SU-DHL-6 (cell line): Measurements from ENCODE around the gene FAM120A.

Experiments
- H2AFZ ChIP-seq: fragments of 200-600 bp; sonication (generic); 2 replicates; pipeline ENCODE4 v1.6.1; 2014; ENCODE audit warnings: low read depth, mild to moderate bottlenecking, moderate library complexity, mixed read lengths, antibody characterized with exemption, low read length; ENCODE audit not compliant: severe bottlenecking
- H3F3A ChIP-seq: fragments of 200-600 bp; shearing (Covaris generic); 2 replicates; pipeline ENCODE4 v1.6.0; 2016; ENCODE audit warnings: antibody characterized with exemption, mild to moderate bottlenecking; ENCODE audit not compliant: insufficient read depth
- H3K27ac ChIP-seq: fragments of 200-600 bp; sonication (generic); 2 replicates; pipeline ENCODE4 v1.5.1; 2016; ENCODE audit warnings: low read depth, mild to moderate bottlenecking, low read length, moderate library complexity, mixed read lengths
- H3K27me3 ChIP-seq: fragments of 200-600 bp; sonication (generic), shearing (Covaris generic); 2 replicates; pipeline ENCODE4 v1.6.0; 2014; ENCODE audit warnings: mild to moderate bottlenecking, low read length
- H3K36me3 ChIP-seq: fragments of 200-600 bp; sonication (generic); 2 replicates; pipeline ENCODE4 v1.6.1; 2014; ENCODE audit warnings: mild to moderate bottlenecking, low read length, mixed read lengths
- H3K4me2 ChIP-seq: fragments of 300-600, 200-600 bp; shearing (Covaris generic), sonication (generic); 2 replicates; pipeline ENCODE4 v1.6.0; 2014; ENCODE audit warnings: low read length, low read depth, mild to moderate bottlenecking; ENCODE audit not compliant: poor library complexity, severe bottlenecking
- H3K4me3 ChIP-seq: fragments of 200-600 bp; sonication (generic); 2 replicates; pipeline ENCODE4 v1.5.1; 2014; ENCODE audit warnings: antibody characterized with exemption, low read length, mild to moderate bottlenecking, mixed read lengths; ENCODE audit not compliant: insufficient read depth, poor library complexity, severe bottlenecking
- H3K79me2 ChIP-seq: fragments of 200-600 bp; sonication (generic); 2 replicates; pipeline ENCODE4 v1.6.1; 2014; ENCODE audit warnings: mild to moderate bottlenecking, low read length, moderate library complexity; ENCODE audit not compliant: insufficient read depth
- H3K9ac ChIP-seq: fragments of 200-600 bp; sonication (generic); 2 replicates; pipeline ENCODE4 v1.7.0; 2014; ENCODE audit warnings: mild to moderate bottlenecking, low read length
- H3K9me2 ChIP-seq: fragments of 200-600 bp; sonication (generic); replicated peaks from 2 replicates; pipeline ENCODE4 v1.6.1; 2014; ENCODE audit warnings: low read length; ENCODE audit not compliant: insufficient read depth
- H3K9me3 ChIP-seq: fragments of 200-600 bp; sonication (generic); 2 replicates; pipeline ENCODE4 v1.6.1; 2014; ENCODE audit warnings: low read length, mixed read lengths; ENCODE audit not compliant: insufficient read depth
- H4K20me1 ChIP-seq: fragments of 200-600 bp; sonication (generic); 2 replicates; pipeline ENCODE4 v1.6.1; 2014; ENCODE audit warnings: low read depth, mild to moderate bottlenecking, antibody characterized with exemption, low read length, moderate library complexity, mixed read lengths
- EZH2phosphoT487 ChIP-seq: fragments of 200-600 bp; sonication (generic), shearing (Covaris generic); conservative IDR thresholded peaks from 2 replicates; pipeline ENCODE4 v1.6.1; 2018; ENCODE audit warnings: mild to moderate bottlenecking, antibody characterized with exemption, low read length, moderate library complexity, mixed read lengths
- TF ChIP-seq, protein P1 (sequence below): fragments of 200-600 bp; sonication (generic); IDR thresholded peaks from one replicate; pipeline ENCODE4 v1.5.1; 2017; ENCODE audit warnings: antibody characterized with exemption, mild to moderate bottlenecking, low read length, moderate library complexity; ENCODE audit not compliant: insufficient read depth, poor library complexity, severe bottlenecking

Gene FAM120A

DNA sequence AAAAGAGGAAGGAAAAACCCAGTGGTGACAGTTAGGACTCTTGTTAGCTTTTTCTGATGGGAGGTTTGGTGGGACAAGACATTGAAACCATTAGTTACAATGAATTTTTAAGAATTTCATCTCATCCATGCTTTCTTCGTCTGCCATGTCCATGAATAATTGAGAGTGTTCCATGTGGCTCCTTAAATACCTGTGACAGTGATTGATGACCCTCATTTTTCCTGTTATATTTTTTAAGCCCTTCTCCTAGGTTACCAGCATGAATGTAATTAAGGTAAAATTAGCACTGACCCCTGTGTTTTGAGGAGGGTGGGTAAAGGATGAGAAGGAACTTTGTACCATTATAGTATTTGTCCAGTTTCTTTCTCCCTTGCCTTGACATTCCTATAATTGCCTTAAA, 101.4 kb downstream of the FAM120A start:
- Histone ChIP-seq H3K4me3 (no peak overlapping the region), H3K9me2 (no peaks in the 10 kb centered on the region), H3K9me3 (no peaks in the 10 kb centered on the region), H3K27ac (no peak overlapping the region), H3K36me3 (peaks cover 26% of the 10 kb centered on the region), H3K9ac (no peak overlapping the region), H3K27me3 (no peaks in the 10 kb centered on the region), H3F3A (0 out of 2 replicates have a peak, but pooled peaks cover 3% of the 10 kb centered on the region), H3K79me2 (no peaks in the 10 kb centered on the region), H2AFZ (no peak overlapping the region), H4K20me1 (no peaks in the 10 kb centered on the region), H3K4me2 (no peak overlapping the region)
- no peak for TF ChIP-seq EZH2phosphoT487
- TF ChIP-seq, protein P1, sequence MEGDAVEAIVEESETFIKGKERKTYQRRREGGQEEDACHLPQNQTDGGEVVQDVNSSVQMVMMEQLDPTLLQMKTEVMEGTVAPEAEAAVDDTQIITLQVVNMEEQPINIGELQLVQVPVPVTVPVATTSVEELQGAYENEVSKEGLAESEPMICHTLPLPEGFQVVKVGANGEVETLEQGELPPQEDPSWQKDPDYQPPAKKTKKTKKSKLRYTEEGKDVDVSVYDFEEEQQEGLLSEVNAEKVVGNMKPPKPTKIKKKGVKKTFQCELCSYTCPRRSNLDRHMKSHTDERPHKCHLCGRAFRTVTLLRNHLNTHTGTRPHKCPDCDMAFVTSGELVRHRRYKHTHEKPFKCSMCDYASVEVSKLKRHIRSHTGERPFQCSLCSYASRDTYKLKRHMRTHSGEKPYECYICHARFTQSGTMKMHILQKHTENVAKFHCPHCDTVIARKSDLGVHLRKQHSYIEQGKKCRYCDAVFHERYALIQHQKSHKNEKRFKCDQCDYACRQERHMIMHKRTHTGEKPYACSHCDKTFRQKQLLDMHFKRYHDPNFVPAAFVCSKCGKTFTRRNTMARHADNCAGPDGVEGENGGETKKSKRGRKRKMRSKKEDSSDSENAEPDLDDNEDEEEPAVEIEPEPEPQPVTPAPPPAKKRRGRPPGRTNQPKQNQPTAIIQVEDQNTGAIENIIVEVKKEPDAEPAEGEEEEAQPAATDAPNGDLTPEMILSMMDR, result no peak

DNA sequence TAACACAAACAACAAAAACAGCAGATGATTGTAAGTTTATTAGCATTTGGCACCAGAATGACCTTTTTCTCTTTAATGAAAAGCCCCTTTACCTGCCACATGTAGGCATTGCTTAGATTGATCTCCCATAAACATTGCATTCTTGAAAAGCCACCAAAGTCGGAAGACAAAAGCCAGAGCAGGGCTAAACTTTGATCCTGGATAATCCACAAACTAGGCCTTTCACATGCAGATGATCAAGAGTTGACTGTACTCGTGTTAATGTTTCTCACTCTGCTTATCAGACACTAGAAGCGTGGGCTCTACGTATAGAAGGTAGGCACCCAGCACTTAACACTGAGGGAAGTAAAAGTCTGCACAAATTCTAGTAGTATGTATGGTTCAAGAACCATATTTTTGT, 103.9 kb downstream of the FAM120A start:
- Histone ChIP-seq H3K36me3 (peaks cover 26% of the 10 kb centered on the region), H3K4me2 (no peak overlapping the region), H3K4me3 (no peak overlapping the region)

DNA sequence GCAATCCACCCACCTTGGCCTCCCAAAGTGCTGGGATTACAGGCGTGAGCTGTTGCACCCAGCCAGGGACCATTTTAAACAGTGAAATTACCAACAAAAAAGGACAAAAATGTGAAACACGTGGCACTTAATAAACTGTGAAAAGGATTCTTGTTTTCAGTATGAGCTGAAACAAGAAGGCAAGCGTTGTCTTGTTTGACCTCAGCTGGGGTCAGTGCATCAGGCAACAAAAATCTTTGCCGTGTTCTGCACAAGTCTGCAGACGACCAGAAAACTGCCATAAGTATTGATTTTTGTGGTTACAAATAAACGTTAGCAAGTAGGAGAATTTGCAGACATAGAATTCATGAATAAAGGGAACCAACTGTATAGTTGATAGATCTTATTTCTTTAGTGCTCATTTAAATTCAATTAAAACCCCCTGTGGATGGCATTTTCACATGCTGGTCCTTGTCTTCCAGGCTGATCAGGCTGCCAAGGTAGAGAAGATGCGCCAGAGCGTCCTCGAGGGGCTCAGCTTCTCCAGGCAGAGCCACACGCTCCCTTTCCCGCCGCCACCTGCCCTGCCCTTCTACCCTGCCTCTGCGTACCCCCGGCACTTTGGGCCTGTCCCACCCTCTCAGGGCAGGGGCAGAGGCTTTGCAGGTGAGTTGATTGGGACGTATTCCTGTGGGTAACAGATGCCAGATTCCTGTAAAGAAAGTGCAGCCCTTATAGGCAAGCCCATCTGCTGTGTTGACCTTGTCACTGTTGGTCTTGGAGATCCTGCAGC, 106.1 kb downstream of the FAM120A start:
- Histone ChIP-seq H3K27ac (no peak overlapping the region), H3K79me2 (no peaks in the 10 kb centered on the region), H3K4me2 (no peak overlapping the region), H2AFZ (no peak overlapping the region), H3K9me3 (no peaks in the 10 kb centered on the region), H3K9ac (no peak overlapping the region), H3K9me2 (no peaks in the 10 kb centered on the region), H3F3A (no peaks in the 10 kb centered on the region; the same call in 1 of the 2 replicates), H3K36me3 (peaks cover 21% of the 10 kb centered on the region; the same call in 1 of the 2 replicates), H3K4me3 (no peak overlapping the region), H3K27me3 (no peaks in the 10 kb centered on the region), H4K20me1 (no peaks in the 10 kb centered on the region)
- no peak for TF ChIP-seq EZH2phosphoT487
- TF ChIP-seq, protein P1, result no peak

More for the DNA sequence above, 103.9 kb downstream of the FAM120A start:
- no peaks in the 10 kb centered on the region for H3K9me2 ChIP-seq
- no peak overlapping the region for H2AFZ ChIP-seq
- peaks cover 3% of the 10 kb centered on the region; the same call in 1 of the 2 replicates for H3F3A ChIP-seq
- no peaks in the 10 kb centered on the region for H4K20me1 ChIP-seq
- no peak for TF ChIP-seq EZH2phosphoT487
- TF ChIP-seq, protein P1, result no peak
- H3K27ac ChIP-seq, result no peak overlapping the region
- H3K27me3 ChIP-seq, result no peaks in the 10 kb centered on the region
- H3K9me3 ChIP-seq, result no peaks in the 10 kb centered on the region
- no peak overlapping the region for H3K9ac ChIP-seq
- no peaks in the 10 kb centered on the region for H3K79me2 ChIP-seq
